ENCODE measurements around the gene TOGARAM1. TPM values are rescaled to one million over a fixed set of nuclear protein-coding genes. Genes with fewer than 3 reads are reported as not detected.
"Not testable (repeated sequence)": the region's sequence is repeated elsewhere in the genome, so short reads cannot be mapped to it uniquely, and the experiment has no call there.

TOGARAM1 gene
- total RNA-seq, 2 experiments from 2014 or later: 8.4 to 8.7 TPM

DNA sequence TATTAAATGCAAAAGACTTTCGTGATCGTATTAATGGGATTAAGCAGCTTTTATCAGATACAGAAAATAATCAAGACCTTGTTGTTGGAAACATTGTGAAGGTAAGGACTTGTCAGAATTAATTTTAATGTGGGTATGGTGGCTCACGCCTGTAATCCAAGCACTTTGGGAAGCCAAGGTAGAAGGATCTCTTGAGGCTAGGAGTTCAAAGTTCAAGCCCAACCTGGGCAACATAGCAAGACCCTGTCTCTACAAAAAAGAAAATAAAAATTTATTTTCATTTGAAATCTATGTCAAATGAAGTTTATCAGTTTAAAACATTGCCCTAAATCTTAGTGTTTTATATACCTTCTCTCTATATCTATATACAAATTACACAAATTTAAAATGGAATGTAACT, 104.7 kb downstream of the TOGARAM1 start:
- H3K4me3 Mint-ChIP-seq: no peak overlapping the region
- POLR2A ChIA-PET: no interaction called here
- H3K9me3 Mint-ChIP-seq: no peaks in the 10 kb centered on the region
- DNase-seq: no peak
- CTCF ChIA-PET: no interaction called here
- H3K27ac Mint-ChIP-seq: no peak overlapping the region
- no peaks in the 10 kb centered on the region for H3K36me3 Mint-ChIP-seq (ENCODE audit: low read depth)
- H3K27me3 Mint-ChIP-seq: no peaks in the 10 kb centered on the region
- H3K4me1 Mint-ChIP-seq: peaks cover 3% of the 10 kb centered on the region

DNA sequence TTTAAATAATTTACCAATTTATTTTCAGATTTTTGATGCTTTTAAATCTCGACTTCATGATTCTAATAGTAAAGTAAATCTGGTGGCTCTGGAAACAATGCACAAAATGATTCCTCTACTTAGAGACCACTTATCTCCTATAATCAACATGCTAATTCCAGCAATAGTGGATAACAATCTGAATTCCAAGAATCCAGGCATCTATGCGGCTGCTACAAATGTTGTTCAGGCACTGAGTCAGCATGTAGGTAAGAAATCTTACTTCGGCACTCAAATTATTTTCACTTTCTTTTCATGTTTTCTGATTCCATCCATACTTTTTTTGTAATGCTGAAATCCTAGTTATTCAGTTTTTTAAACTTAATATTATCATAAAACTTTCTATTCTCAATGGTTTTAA, 106.4 kb downstream of the TOGARAM1 start:
- CTCF ChIA-PET: no interaction called here
- Mint-ChIP-seq H3K9me3 (no peaks in the 10 kb centered on the region), H3K27me3 (no peaks in the 10 kb centered on the region), H3K4me1 (peaks cover 3% of the 10 kb centered on the region), H3K36me3 (ENCODE audit: low read depth) (no peaks in the 10 kb centered on the region), H3K27ac (no peak overlapping the region), H3K4me3 (no peak overlapping the region)
- POLR2A ChIA-PET: no interaction called here
- DNase-seq: no peak

DNA sequence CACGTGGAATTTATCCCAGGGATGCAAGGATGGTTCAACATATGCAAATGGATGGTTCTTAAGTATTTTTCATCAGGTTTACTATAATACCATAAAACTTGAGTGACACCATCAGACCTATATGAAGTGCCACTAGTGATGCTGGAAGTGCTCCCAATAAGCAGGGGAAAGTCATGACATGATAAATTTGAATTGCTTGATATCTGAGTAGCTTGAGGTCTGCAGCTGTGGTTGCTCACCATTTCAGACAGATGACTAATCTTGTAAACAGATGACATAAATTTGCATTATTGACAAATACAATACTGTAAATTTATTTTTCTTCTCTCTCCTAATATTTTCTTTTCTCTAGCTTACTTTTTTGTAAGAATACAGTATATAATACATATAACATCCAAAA, 108.2 kb downstream of the TOGARAM1 start:
- no peak overlapping the region for H3K4me3 Mint-ChIP-seq
- no peak overlapping the region for H3K27ac Mint-ChIP-seq
- H3K9me3 Mint-ChIP-seq: no peaks in the 10 kb centered on the region
- DNase-seq: no peak
- ChIA-PET POLR2A (no interaction called here), CTCF (interaction anchor here (1.2 kb wide), 1 partner anchor 8 kb away, joined by 3 read pairs; no protein-coding TSS in a partner anchor)
- H3K27me3 Mint-ChIP-seq: no peaks in the 10 kb centered on the region
- H3K4me1 Mint-ChIP-seq: peaks cover 3% of the 10 kb centered on the region
- H3K36me3 Mint-ChIP-seq (ENCODE audit: low read depth): no peaks in the 10 kb centered on the region

DNA sequence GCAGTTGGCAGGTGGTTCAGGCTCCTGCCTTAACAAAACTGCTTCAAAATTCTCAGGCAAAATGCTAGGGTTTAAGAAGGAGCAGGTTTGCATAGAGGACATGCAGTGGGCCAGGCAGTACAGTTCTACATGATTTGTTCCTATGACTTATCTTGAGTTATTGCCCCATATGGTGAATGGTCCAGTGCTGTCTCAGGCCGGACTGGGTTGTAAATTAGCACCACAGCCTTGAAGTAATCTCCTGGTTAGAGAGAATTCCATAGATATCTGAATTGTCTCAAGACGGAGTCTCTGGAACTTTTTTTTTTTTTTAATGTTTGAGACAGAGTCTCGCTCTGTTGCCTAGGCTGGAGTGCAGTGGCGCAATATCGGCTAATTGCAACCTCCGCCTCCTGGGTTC, 110.1 kb downstream of the TOGARAM1 start:
- ChIA-PET POLR2A (no interaction called here), CTCF (interaction anchor here (1.0 kb wide), 1 partner anchor 26 kb away, joined by 3 read pairs; no protein-coding TSS in a partner anchor)
- H3K9me3 Mint-ChIP-seq: no peaks in the 10 kb centered on the region
- H3K4me3 Mint-ChIP-seq: no peak overlapping the region
- H3K27me3 Mint-ChIP-seq: no peaks in the 10 kb centered on the region
- peaks cover 3% of the 10 kb centered on the region for H3K4me1 Mint-ChIP-seq
- H3K36me3 Mint-ChIP-seq (ENCODE audit: low read depth): no peaks in the 10 kb centered on the region
- no peak for DNase-seq
- no peak overlapping the region for H3K27ac Mint-ChIP-seq

DNA sequence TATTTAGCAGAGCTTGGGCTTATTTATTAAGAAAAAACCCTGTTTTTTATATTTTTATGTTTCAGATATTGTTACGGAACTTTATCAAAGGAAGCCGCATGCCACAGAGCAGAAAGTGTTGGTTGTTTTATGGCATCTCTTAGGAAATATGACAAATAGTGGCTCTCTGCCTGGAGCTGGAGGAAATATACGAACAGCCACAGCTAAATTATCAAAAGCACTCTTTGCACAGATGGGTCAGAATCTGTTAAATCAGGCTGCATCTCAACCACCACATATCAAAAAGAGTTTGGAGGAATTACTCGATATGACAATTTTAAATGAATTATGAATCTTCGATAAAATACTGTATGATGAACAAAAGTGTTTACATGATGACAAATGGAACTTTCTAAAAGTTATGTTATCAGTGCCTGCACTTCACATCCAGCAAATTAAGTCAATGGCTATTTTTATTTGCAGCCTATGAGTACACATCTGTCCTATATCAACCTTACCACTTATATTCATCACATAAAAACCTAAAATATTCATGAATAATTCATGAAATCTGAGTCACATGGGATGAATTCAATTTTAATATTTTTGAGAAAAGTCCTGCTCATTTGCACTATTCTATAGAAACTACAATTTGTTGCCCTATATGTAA, 111.4 kb downstream of the TOGARAM1 start:
- H3K9me3 Mint-ChIP-seq: no peaks in the 10 kb centered on the region
- no peak overlapping the region for H3K27ac Mint-ChIP-seq
- DNase-seq: no peak
- POLR2A ChIA-PET: no interaction called here
- no peaks in the 10 kb centered on the region for H3K36me3 Mint-ChIP-seq (ENCODE audit: low read depth)
- CTCF ChIA-PET: no interaction called here
- no peaks in the 10 kb centered on the region for H3K4me1 Mint-ChIP-seq
- H3K4me3 Mint-ChIP-seq: no peak overlapping the region
- H3K27me3 Mint-ChIP-seq: no peaks in the 10 kb centered on the region

DNA sequence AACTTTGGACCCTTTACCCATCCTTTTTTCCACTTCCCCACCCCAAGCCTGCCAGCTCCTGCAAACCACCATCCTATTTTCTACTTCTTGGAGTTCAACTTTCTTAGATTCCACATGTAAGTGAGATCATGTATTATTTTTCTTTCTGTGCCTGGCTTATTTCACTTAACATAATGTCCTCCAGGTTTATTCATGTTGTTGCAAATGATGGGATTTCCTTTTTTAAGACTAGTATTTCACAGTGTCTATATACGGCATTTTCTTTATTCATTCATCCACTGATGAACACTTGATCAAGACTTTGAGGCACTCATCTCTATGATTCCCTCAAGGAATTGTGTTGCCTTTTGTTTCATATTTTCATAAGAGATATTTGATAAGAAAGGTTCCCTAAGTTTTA, 116.3 kb downstream of the TOGARAM1 start:
- CTCF ChIA-PET: no interaction called here
- Mint-ChIP-seq H3K4me1 (peaks cover 8% of the 10 kb centered on the region), H3K4me3 (no peak overlapping the region), H3K27ac (no peak overlapping the region), H3K36me3 (ENCODE audit: low read depth) (no peaks in the 10 kb centered on the region), H3K9me3 (no peaks in the 10 kb centered on the region), H3K27me3 (no peaks in the 10 kb centered on the region)
- POLR2A ChIA-PET: no interaction called here
- DNase-seq: no peak

DNA sequence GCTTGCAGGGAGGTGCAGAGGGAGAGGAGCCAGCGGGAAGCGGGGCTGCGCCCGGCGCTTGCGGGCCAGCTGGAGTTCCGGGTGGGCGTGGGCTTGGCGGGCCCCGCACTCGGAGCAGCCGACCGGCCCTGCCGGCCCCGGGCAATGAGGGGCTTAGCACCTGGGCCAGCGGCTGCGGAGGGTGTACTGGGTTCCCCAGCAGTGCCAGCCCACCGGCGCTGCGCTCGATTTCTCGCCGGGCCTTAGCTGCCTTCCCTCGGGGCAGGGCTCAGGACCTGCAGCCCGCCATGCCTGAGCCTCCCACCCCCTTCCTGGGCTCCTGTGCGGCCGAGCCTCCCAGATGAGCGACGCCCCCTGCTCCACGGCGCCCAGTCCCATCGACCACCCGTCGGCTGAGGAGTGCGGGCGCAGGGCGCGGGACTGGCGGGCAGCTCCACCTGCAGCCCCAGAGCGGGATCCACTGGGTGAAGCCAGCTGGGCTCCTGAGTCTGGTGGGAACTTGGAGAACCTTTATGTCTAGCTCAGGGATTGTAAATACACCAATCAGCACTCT, 118.5 kb downstream of the TOGARAM1 start:
- CTCF ChIA-PET; H3K27ac Mint-ChIP-seq; H3K9me3 Mint-ChIP-seq; H3K36me3 Mint-ChIP-seq (ENCODE audit: low read depth); H3K27me3 Mint-ChIP-seq; DNase-seq; POLR2A ChIA-PET; H3K4me3 Mint-ChIP-seq: not testable (repeated sequence)
- peaks cover 19% of the 10 kb centered on the region for H3K4me1 Mint-ChIP-seq

DNA sequence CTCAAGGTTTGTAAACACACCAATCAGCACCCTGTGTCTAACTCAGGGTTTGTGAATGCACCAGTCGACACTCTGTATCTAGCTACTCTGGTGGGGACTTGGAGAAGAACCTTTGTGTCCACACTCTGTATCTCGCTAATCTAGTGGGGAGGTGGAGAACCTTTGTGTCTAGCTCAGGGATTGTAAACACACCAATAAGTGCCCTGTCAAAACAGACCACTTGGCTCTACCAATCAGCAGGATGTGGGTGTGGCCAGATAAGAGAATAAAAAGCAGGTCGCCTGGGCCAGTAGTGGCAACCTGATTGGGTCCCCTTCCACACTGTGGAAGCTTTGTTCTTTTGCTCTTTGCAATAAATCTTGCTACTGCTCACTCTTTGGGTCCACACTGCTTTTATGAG, 119.1 kb downstream of the TOGARAM1 start:
- POLR2A ChIA-PET; DNase-seq; H3K36me3 Mint-ChIP-seq (ENCODE audit: low read depth); CTCF ChIA-PET; H3K27ac Mint-ChIP-seq; H3K9me3 Mint-ChIP-seq; H3K4me3 Mint-ChIP-seq; H3K27me3 Mint-ChIP-seq: not testable (repeated sequence)
- peaks cover 25% of the 10 kb centered on the region for H3K4me1 Mint-ChIP-seq

DNA sequence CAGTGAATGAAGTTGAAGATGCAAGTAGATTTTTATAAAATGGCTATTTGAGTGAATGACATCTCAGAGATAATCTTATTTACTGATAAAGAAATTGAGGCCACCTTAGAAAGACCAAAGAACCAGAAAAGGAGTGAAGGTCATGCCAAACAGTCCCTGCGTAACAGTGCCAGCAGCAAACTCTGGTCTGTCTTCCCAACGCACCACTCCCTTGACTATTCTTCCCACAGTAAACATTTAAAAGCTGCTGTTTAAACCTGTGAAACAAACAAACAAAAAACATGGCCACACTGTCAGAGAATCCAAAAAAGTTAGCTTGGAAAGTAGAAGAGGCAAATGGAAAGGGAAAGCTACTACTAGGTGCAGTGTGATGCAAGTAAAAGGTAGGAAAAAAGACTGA, 120.4 kb downstream of the TOGARAM1 start:
- H3K4me3 Mint-ChIP-seq: no peak overlapping the region
- POLR2A ChIA-PET: no interaction called here
- H3K27ac Mint-ChIP-seq: peak overlapping the region; percentile 69

DNA sequence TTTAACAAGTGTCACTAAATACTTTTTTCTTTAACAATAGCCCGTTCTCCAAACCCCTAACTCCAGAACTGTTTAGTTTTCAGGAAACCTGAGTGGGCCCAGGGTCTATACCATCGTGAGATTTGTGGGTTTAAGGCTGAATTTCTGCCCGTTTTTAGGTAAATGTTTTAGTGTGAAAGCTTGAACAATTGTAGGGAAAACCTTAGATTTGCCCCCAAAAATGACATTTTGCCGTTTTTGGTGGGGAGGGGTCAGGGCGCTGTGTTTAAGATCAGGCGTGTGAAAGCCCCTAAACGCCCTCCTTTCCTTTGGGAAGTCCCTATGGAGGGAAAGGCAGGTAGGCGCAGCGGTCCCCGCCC, 121.6 kb downstream of the TOGARAM1 start:
- Mint-ChIP-seq H3K27ac (peak overlapping the region; percentile 31), H3K9me3 (no peaks in the 10 kb centered on the region), H3K4me3 (peak overlapping the region; percentile 98), H3K36me3 (ENCODE audit: low read depth) (peaks cover 16% of the 10 kb centered on the region), H3K4me1 (peaks cover 47% of the 10 kb centered on the region), H3K27me3 (no peaks in the 10 kb centered on the region)
- ChIA-PET POLR2A (no interaction called here), CTCF (no interaction called here)
- DNase-seq: no peak

More for the DNA sequence above, 120.4 kb downstream of the TOGARAM1 start:
- CTCF ChIA-PET: no interaction called here
- Mint-ChIP-seq H3K27me3 (no peaks in the 10 kb centered on the region), H3K4me1 (peaks cover 38% of the 10 kb centered on the region), H3K36me3 (ENCODE audit: low read depth) (peaks cover 11% of the 10 kb centered on the region), H3K9me3 (no peaks in the 10 kb centered on the region)
- DNase-seq: no peak

DNA sequence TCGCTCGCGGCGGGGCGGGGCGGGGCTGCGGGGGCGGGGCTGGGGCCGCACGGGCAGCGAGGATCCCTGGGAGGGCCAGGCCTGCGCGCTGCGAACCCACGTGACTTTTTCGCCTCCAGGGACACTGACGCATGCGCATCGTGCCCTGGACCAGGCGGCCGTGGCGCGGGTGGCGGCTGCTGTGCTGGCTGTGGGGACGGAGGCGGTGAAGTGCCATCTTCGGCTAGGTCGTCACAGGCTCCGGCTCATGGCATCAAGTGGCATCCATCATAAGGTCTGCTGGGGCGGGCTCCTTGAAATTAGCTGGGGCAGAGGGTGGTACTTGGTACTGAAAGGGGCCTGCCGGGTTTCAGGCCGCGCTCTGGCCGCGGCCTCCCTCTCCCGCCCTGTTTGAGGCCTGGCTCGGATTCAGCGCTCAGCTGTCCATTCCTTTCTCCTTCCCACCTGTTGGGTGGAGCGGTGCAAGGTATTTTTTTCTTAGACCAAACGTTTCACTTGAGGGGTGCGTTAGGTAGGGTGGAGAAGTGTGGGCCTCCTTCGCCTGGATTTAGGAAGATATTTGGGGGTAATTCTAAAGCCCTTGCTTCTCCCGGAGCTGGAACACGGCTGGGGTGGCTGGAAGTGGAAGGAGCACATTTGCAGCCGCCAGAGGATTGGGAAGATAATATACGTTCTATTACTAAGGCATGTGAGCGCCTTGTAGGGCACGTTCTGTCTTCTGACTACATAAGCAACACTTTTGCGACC, 122.2 kb downstream of the TOGARAM1 start, which contains the start of gene PRPF39:
TSS of gene PRPF39 (plus strand) at position 141 of the 747 bp plus-strand sequence. CDS start 11,124 bp downstream, outside the sequence.
- Mint-ChIP-seq H3K27me3 (no peaks in the 10 kb centered on the region), H3K4me1 (peaks cover 52% of the 10 kb centered on the region), H3K4me3 (peak within 1 kb of the TSS; percentile 98), H3K36me3 (ENCODE audit: low read depth) (peaks cover 16% of the 10 kb centered on the region), H3K27ac (peak within 1 kb of the TSS; percentile 96), H3K9me3 (no peaks in the 10 kb centered on the region)
- CTCF ChIA-PET: no interaction called here
- POLR2A ChIA-PET: interaction anchor here (0.5 kb wide), 1 partner anchor 44 kb away, joined by 3 read pairs; no protein-coding TSS in a partner anchor
- DNase-seq: peak; percentile 95

DNA sequence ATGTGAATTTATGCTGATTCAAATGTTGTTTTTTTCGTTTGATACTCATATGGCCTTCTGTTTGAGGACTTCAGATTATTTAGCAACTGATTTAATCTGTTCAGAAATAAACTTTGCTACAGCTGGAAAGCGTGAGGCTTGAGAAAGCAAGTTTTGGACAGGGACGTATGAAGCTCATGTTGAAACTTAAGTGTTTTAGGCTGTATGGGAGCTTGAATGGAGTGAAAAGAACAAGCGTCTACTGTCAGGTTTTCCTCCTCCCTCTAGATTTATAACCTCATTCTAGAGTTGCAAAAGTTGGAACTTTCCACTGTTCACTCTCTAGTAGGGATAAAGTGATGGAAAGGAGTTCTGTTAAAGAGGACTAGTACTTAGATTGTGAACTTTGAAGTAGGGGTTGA, 123.0 kb downstream of the TOGARAM1 start:
- peak overlapping the region; percentile 96 for H3K27ac Mint-ChIP-seq
- H3K27me3 Mint-ChIP-seq: no peaks in the 10 kb centered on the region
- peak overlapping the region; percentile 98 for H3K4me3 Mint-ChIP-seq
- DNase-seq: no peak
- H3K36me3 Mint-ChIP-seq (ENCODE audit: low read depth): peaks cover 16% of the 10 kb centered on the region
- ChIA-PET CTCF (no interaction called here), POLR2A (interaction anchor here (0.5 kb wide), 1 partner anchor 45 kb away, joined by 3 read pairs; no protein-coding TSS in a partner anchor)
- H3K9me3 Mint-ChIP-seq: no peaks in the 10 kb centered on the region
- peaks cover 60% of the 10 kb centered on the region for H3K4me1 Mint-ChIP-seq

DNA sequence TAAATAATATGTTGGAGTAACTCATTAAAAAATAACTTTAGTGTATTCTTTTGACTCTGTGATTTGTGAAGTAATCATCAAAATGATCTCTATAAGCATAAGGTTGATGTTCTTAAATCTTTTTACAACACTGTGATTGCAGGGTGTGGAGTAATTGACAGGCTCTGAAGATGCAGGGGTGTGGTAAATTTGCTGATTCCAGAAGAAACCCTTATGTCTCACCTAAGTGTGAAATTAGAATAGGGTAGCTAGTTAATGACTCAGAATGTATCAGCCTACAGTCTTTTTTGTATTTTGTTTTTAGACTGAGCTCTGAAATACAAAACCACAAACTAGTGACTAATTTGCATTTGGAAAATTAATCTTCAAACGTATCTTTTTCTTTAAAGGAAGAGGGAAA, 127.8 kb downstream of the TOGARAM1 start:
- ChIA-PET CTCF (no interaction called here), POLR2A (no interaction called here)
- H3K36me3 Mint-ChIP-seq (ENCODE audit: low read depth): peaks cover 33% of the 10 kb centered on the region
- H3K27ac Mint-ChIP-seq: no peak overlapping the region
- peaks cover 60% of the 10 kb centered on the region for H3K4me1 Mint-ChIP-seq
- H3K4me3 Mint-ChIP-seq: no peak overlapping the region
- H3K27me3 Mint-ChIP-seq: no peaks in the 10 kb centered on the region
- DNase-seq: no peak
- peaks cover 3% of the 10 kb centered on the region for H3K9me3 Mint-ChIP-seq

All from activated CD4-positive, alpha-beta T cell treated with anti-CD3 and anti-CD28 coated beads, Interleukin-2, amount 10 ng/mL, durations not matched to agents 7 days and 5 days (primary cell).